Measurements from ENCODE around the gene SAE1.

SAE1 gene

DNA sequence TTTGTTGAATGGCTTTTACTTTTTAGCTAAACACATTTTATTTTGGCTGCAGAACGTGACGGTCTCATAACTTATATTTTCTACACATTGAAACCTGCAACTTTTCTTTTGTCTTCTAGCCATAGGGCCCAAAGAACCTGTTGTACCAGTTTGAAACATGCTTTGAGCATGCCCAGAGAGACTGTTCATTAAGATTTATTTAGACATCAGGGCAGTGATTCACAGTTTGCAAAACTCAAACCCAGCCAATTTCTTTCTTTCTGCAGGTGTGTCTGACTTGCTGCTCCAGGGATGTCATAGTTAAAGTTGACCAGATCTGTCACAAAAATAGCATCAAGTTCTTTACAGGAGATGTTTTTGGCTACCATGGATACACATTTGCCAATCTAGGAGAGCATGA lies 22.0 kb downstream of the SAE1 start:
- Histone ChIP-seq H3K4me1 (ENCODE audit: insufficient read depth, low read length) (peaks cover 39% of the 10 kb centered on the region), H3K27me3 (ENCODE audit: control insufficient read depth in 1 of 2, insufficient read depth in 2 of 2, low read length in 2 of 2) (no peaks in the 10 kb centered on the region), H3K4me3 (ENCODE audit: low read depth in 1 of 2, low read length in 2 of 2) (no peak overlapping the region), H3K9me3 (ENCODE audit: low read length) (no peaks in the 10 kb centered on the region), H3K27ac (ENCODE audit: low read depth, low read length) (peak overlapping the region; percentile 41), H3K36me3 (ENCODE audit: insufficient read depth, low read length) (peaks cover 53% of the 10 kb centered on the region), H3K9ac (ENCODE audit: low read length) (no peak overlapping the region)

DNA sequence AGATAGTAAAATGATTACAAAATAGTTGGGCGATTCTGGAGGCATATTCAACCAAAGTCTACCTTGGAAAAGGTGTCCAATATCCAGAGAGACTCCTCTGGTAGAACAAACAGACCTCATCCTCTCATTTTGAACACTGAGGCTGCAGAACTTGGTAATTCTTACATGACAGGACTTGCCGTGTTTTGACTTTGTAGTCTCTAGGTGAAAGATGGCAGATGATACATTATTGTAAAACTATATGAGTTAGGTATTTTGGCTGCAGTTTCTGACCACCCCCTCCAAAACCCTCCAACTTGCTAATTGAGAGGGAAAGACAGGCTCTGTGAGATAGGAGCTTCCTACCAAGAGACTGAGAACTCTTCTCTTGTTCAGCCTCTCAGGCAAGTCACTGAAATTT lies 22.6 kb downstream of the SAE1 start:
- Histone ChIP-seq H3K9me3 (ENCODE audit: low read length) (no peaks in the 10 kb centered on the region), H3K27ac (ENCODE audit: low read depth, low read length) (peak overlapping the region; percentile 41), H3K36me3 (ENCODE audit: insufficient read depth, low read length) (peaks cover 48% of the 10 kb centered on the region), H3K4me3 (ENCODE audit: low read depth in 1 of 2, low read length in 2 of 2) (no peak overlapping the region), H3K9ac (ENCODE audit: low read length) (no peak overlapping the region), H3K4me1 (ENCODE audit: insufficient read depth, low read length) (peaks cover 45% of the 10 kb centered on the region), H3K27me3 (ENCODE audit: control insufficient read depth in 1 of 2, insufficient read depth in 2 of 2, low read length in 2 of 2) (no peaks in the 10 kb centered on the region)

GRCh38 chr19:47155148-47155547 lies 24.5 kb downstream of the SAE1 start:
- H3K27me3 ChIP-seq (ENCODE audit: control insufficient read depth in 1 of 2, insufficient read depth in 2 of 2, low read length in 2 of 2), result no peaks in the 10 kb centered on the region
- peaks cover 41% of the 10 kb centered on the region for H3K36me3 ChIP-seq (ENCODE audit: insufficient read depth, low read length)
- H3K4me1 ChIP-seq (ENCODE audit: insufficient read depth, low read length), result peaks cover 47% of the 10 kb centered on the region
- H3K27ac ChIP-seq (ENCODE audit: low read depth, low read length), result peak overlapping the region; percentile 8
- H3K4me3 ChIP-seq (ENCODE audit: low read depth in 1 of 2, low read length in 2 of 2), result no peak overlapping the region
- H3K9ac ChIP-seq (ENCODE audit: low read length), result no peak overlapping the region
- no peaks in the 10 kb centered on the region for H3K9me3 ChIP-seq (ENCODE audit: low read length)

GRCh38 chr19:47156861-47157430 lies 26.3 kb downstream of the SAE1 start:
- H3K27ac ChIP-seq (ENCODE audit: low read depth, low read length), result peak overlapping the region; percentile 68
- no peaks in the 10 kb centered on the region for H3K27me3 ChIP-seq (ENCODE audit: control insufficient read depth in 1 of 2, insufficient read depth in 2 of 2, low read length in 2 of 2)
- H3K4me1 ChIP-seq (ENCODE audit: insufficient read depth, low read length), result peaks cover 40% of the 10 kb centered on the region
- peaks cover 33% of the 10 kb centered on the region for H3K36me3 ChIP-seq (ENCODE audit: insufficient read depth, low read length)
- H3K9ac ChIP-seq (ENCODE audit: low read length), result no peak overlapping the region
- no peak overlapping the region for H3K4me3 ChIP-seq (ENCODE audit: low read depth in 1 of 2, low read length in 2 of 2)
- H3K9me3 ChIP-seq (ENCODE audit: low read length), result no peaks in the 10 kb centered on the region

DNA sequence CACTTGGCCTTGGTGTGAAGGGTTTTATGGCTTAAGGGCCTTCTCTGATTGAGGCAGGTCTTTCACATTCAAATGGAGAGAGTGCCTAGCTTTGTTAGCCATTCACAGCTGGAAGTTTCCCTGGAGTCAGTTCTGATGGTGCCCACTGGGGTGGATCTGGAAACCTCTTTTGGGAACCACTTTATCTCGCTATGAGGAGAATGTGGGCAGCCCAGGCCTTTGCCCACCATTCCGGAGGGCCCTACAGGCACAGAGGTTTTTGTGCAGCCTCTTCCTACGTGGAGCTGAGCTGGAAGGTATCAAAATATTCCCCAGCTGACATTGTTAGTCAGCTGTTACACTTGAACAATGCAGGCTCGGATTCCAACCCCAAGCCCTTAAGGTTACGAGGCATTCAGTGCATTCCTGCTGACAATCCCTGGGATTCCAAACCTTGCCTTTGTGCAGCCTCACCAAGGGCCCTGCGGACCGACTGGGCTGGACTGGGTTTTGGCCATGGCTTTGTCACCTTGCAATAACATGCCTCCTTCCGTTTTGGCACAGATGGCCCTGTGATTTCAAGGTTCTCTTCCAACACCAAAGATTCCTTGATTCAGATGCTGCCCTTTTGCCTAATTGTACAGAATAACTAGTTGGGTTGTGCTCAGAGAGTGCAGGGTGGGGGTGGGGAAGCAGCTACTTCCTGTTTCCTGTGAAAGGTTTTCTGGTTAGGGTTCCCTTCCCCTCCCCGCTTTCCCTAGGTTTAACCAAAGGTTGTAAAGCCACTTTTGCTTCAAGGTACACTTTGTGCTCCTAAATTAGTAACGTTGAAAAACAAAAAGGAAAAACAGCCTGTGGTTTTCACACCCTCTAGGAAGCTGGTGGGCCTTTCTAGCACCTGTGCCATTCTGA lies 27.0 kb downstream of the SAE1 start:
- H3K9me3 ChIP-seq (ENCODE audit: low read length), result no peaks in the 10 kb centered on the region
- peaks cover 33% of the 10 kb centered on the region for H3K4me1 ChIP-seq (ENCODE audit: insufficient read depth, low read length)
- H3K27ac ChIP-seq (ENCODE audit: low read depth, low read length), result peak overlapping the region; percentile 68
- H3K4me3 ChIP-seq (ENCODE audit: low read depth in 1 of 2, low read length in 2 of 2), result peak overlapping the region; percentile 12 to 19
- no peaks in the 10 kb centered on the region for H3K27me3 ChIP-seq (ENCODE audit: control insufficient read depth in 1 of 2, insufficient read depth in 2 of 2, low read length in 2 of 2)
- H3K9ac ChIP-seq (ENCODE audit: low read length), result no peak overlapping the region
- H3K36me3 ChIP-seq (ENCODE audit: insufficient read depth, low read length), result peaks cover 27% of the 10 kb centered on the region

GRCh38 chr19:47158367-47158791 lies 27.7 kb downstream of the SAE1 start:
- Histone ChIP-seq H3K4me1 (ENCODE audit: insufficient read depth, low read length) (peaks cover 26% of the 10 kb centered on the region), H3K36me3 (ENCODE audit: insufficient read depth, low read length) (peaks cover 25% of the 10 kb centered on the region), H3K27me3 (ENCODE audit: control insufficient read depth in 1 of 2, insufficient read depth in 2 of 2, low read length in 2 of 2) (no peaks in the 10 kb centered on the region), H3K9me3 (ENCODE audit: low read length) (no peaks in the 10 kb centered on the region), H3K9ac (ENCODE audit: low read length) (no peak overlapping the region), H3K27ac (ENCODE audit: low read depth, low read length) (peak overlapping the region; percentile 29), H3K4me3 (ENCODE audit: low read depth in 1 of 2, low read length in 2 of 2) (peak overlapping the region in 1 of 2 donors; percentile 19)

DNA sequence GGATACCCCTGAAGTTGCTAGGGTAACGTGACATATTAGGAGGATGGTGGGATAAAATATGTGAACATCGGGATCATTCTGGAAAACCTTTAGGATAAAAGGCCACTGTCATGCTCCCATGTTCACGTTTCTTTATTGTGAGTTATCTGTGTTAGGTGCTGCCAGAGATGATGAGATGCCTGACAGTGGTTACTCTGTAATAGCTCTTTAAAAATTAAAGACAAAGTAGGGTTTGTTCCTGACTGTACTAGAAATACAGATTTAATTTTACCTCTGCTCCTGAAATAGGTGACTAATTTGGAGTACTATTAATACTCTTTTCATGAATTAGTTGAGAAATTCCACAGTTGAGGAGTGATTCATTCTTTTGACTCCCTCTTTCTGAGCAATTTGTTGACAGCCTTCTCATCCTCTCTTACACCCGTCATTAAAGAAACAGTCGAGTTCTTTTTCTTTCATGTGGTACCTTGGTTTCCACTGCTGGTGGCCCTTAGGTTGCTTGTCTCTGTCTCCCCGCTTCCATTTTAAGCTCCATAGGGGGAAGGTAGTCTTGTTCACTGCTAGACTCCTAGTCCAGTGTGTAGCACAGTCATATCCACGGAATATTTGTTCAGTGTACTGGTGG lies 28.4 kb downstream of the SAE1 start:
- peak overlapping the region; percentile 29 for H3K27ac ChIP-seq (ENCODE audit: low read depth, low read length)
- H3K4me1 ChIP-seq (ENCODE audit: insufficient read depth, low read length), result peaks cover 25% of the 10 kb centered on the region
- H3K27me3 ChIP-seq (ENCODE audit: control insufficient read depth in 1 of 2, insufficient read depth in 2 of 2, low read length in 2 of 2), result no peaks in the 10 kb centered on the region
- H3K9me3 ChIP-seq (ENCODE audit: low read length), result no peaks in the 10 kb centered on the region
- H3K4me3 ChIP-seq (ENCODE audit: low read depth in 1 of 2, low read length in 2 of 2), result no peak overlapping the region
- H3K9ac ChIP-seq (ENCODE audit: low read length), result no peak overlapping the region
- H3K36me3 ChIP-seq (ENCODE audit: insufficient read depth, low read length), result peaks cover 25% of the 10 kb centered on the region

DNA sequence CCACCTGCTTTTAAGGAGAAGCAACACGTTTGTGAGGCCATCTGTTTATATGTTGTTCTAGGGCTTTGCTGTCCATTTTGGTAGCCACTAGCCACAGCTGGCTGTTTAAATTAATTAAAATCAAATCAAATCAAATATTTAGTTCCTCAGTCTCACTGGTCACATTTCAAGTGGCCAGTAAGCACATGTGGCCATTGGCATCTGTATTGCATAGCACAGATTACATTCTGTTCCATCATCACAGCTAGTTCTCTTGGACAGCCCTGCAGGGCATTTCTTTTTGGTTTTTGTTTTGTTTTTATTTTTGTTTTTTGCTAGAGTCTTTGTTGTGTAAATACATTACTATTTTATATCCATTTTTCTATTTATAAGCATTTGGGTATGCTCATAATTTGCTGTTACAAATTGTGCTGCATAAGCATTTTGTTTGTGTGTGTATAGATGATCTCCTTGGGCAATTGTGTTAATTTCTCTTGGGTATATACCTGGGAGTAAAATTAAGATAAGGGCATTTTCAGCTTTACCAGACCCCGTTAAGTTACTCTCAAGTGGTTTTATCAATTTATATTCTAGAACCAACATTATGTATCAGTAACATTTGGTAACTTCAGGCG lies 31.3 kb downstream of the SAE1 start:
- Histone ChIP-seq H3K27me3 (ENCODE audit: control insufficient read depth in 1 of 2, insufficient read depth in 2 of 2, low read length in 2 of 2) (no peaks in the 10 kb centered on the region), H3K9ac (ENCODE audit: low read length) (no peak overlapping the region), H3K4me1 (ENCODE audit: insufficient read depth, low read length) (peaks cover 21% of the 10 kb centered on the region), H3K27ac (ENCODE audit: low read depth, low read length) (no peak overlapping the region), H3K36me3 (ENCODE audit: insufficient read depth, low read length) (peaks cover 23% of the 10 kb centered on the region), H3K4me3 (ENCODE audit: low read depth in 1 of 2, low read length in 2 of 2) (no peak overlapping the region), H3K9me3 (ENCODE audit: low read length) (no peaks in the 10 kb centered on the region)

- Histone ChIP-seq H3K4me3 (ENCODE audit: low read depth in 1 of 2, low read length in 2 of 2) (no peak overlapping the region), H3K9me3 (ENCODE audit: low read length) (no peaks in the 10 kb centered on the region), H3K4me1 (ENCODE audit: insufficient read depth, low read length) (no peaks in the 10 kb centered on the region), H3K27me3 (ENCODE audit: control insufficient read depth in 1 of 2, insufficient read depth in 2 of 2, low read length in 2 of 2) (no peaks in the 10 kb centered on the region), H3K36me3 (ENCODE audit: insufficient read depth, low read length) (peaks cover 50% of the 10 kb centered on the region), H3K9ac (ENCODE audit: low read length) (no peak overlapping the region), H3K27ac (ENCODE audit: low read depth, low read length) (no peak overlapping the region)
Observed at GRCh38 chr19:47168065-47168464, 37.4 kb downstream of the SAE1 start.

GRCh38 chr19:47172666-47173455 lies 42.2 kb downstream of the SAE1 start:
- H3K27ac ChIP-seq (ENCODE audit: low read depth, low read length), result no peak overlapping the region
- peaks cover 20% of the 10 kb centered on the region for H3K4me1 ChIP-seq (ENCODE audit: insufficient read depth, low read length)
- H3K9ac ChIP-seq (ENCODE audit: low read length), result no peak overlapping the region
- H3K27me3 ChIP-seq (ENCODE audit: control insufficient read depth in 1 of 2, insufficient read depth in 2 of 2, low read length in 2 of 2), result no peaks in the 10 kb centered on the region
- no peaks in the 10 kb centered on the region for H3K9me3 ChIP-seq (ENCODE audit: low read length)
- H3K4me3 ChIP-seq (ENCODE audit: low read depth in 1 of 2, low read length in 2 of 2), result no peak overlapping the region
- peaks cover 44% of the 10 kb centered on the region for H3K36me3 ChIP-seq (ENCODE audit: insufficient read depth, low read length)
